NCI-H510A treated with DMSO at 0.1 percent for 48 hours (cell line): ENCODE data around the gene TIGD3.

Experiments
- DNase-seq: peaks from one replicate; lab custom pipeline; 2025; lab: John Stamatoyannopoulos, UW

TIGD3 gene, protein sequence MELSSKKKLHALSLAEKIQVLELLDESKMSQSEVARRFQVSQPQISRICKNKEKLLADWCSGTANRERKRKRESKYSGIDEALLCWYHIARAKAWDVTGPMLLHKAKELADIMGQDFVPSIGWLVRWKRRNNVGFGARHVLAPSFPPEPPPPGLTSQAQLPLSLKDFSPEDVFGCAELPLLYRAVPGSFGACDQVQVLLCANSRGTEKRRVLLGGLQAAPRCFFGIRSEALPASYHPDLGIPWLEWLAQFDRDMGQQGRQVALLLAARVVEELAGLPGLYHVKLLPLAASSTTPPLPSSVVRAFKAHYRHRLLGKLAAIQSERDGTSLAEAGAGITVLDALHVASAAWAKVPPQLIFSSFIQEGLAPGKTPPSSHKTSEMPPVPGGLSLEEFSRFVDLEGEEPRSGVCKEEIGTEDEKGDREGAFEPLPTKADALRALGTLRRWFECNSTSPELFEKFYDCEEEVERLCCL

DNA sequence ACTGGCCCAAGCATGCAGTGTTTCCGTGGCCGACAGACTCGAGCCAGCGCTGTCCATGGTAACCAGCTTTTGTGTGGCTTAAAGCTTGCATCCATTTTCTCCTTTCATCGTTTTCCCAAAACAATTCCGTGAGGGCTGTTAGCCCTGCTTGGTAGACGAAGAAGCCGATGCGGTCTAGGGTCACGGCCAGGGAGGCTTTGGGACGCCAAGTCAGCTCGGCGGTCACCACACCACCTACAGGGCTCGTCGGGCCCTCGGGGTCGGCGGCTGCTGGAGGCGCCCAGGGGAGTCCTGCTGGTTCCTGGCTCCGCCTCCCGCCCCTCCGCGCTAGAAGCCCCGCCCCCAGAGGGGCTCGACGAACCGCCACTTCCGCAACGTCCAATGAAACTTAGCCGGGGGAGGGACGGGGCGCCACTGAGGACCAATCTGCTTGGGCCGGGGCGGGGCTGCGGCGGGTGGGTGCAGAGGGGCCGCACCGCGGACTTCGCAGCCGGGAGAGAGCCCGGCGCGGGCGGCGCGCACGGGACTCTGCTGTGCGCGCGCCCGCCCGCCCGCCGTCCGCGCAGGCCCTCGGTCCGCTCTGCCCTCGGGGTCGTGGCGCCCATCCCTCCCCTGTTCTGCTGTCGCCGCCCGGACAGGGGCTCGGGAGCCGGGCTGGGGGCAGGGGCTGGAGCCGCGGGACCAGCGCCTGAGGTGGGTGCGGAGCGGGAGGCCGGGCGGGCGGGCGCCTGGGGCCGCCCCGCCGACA lies at the start of gene TIGD3:
TIGD3 (plus strand) TSS at position 487 of the 748 bp plus-strand sequence. CDS start 1,058 bp downstream, outside the sequence.
- DNase-seq, result peak; percentile 98

GRCh38 chr11:65305501-65306268 lies 48.9 kb upstream of the TIGD3 start:
- no peak for DNase-seq

DNA sequence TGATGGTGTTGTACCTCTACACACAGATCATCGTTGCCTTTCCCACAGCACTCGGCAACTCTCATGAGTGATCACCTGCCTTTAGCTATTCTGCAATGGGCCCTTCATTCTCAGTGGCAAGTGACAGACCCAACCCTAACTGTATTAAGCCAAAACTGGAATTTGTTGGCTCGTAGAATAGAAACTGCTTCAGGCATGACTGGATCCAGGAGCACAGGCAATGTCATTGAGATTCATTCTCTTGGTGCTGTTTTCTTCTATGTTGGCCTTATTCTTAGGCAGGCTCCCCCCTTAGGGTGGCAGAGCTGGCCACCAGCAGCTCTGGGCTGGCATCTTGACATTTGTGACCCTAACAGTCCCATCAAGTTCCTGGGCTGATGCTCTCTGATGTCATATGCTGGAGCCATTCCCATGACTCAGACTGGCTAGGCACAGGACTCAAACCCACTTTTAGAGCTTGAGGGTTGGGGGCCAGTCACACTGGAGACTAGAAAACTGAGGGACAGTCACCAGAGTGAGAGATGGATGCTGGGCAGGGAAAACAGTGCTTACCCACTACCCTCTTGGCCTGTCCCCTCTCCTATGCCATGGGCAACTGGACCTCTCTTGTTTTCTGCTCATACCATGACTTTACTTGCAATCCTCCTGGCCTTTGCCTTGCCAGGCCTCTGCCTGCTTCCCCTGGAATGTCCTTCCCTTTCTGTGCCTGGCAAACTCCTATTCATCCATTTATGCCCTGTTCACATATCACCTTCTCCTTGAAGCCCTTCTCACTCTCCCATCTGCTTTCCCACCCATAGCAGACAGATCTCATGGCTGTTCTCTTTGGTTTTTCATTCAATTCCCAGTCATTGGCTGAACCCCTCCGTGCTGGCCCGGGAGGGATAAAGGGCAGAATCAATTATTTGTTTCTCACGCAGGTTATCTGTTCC lies 47.0 kb upstream of the TIGD3 start:
- no peak for DNase-seq

- DNase-seq, result no peak
These were observed 46.2 kb upstream of the TIGD3 start for GRCh38 chr11:65308281-65308891.

DNA sequence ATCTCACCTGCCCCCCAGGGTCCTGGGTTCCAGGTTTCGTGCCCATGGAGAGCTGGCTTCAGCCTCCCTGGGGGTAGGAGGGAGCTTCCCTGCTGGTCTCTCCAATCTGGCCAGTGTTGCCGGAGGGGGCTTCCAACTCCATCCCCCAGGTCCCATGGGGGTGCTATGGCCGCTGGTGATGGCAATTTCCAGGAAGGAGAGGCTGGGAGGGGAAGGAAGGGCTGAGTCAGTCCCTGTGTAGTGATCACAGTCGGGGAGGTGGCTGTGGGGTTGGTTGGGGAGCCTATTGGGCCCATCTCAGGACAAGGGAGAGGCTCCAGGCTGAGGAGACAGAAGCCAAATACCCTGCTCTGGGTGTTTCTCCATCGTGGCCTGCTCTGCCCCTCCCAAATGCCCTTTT lies 45.5 kb upstream of the TIGD3 start:
- no peak for DNase-seq

DNA sequence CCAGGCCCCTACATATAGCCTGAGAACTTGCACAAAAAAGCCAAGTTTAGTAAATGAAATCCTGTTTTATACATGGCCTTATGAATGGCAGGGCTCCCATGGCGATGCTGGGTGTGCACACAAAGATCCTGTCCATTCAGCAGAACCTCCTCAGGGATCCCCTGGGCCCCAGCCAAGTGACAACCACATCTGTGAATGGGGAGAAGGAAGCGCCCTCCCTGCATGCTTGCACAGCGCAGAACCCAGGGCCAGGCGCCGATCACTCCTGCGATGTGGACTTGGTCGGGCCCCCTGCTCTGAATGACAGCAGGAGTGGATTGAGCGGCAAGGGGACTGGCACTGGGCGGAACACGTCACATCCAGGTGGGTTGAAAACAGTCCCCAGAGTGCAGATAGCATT lies 44.3 kb upstream of the TIGD3 start:
- DNase-seq, result no peak

- DNase-seq, result no peak
These were observed 43.8 kb upstream of the TIGD3 start for GRCh38 chr11:65310736-65311135.

GRCh38 chr11:65311170-65311678 lies 43.3 kb upstream of the TIGD3 start:
- DNase-seq, result no peak

GRCh38 chr11:65314501-65315203 lies 39.9 kb upstream of the TIGD3 start, which contains the start of gene CDC42EP2:
CDC42EP2 (plus strand) TSS chr11:65314866; CDS start chr11:65320899, 6,033 bp downstream.
- DNase-seq, result peak; percentile 70

- peak; percentile 76 for DNase-seq
These were observed 39.2 kb upstream of the TIGD3 start for GRCh38 chr11:65315204-65315865.

DNA sequence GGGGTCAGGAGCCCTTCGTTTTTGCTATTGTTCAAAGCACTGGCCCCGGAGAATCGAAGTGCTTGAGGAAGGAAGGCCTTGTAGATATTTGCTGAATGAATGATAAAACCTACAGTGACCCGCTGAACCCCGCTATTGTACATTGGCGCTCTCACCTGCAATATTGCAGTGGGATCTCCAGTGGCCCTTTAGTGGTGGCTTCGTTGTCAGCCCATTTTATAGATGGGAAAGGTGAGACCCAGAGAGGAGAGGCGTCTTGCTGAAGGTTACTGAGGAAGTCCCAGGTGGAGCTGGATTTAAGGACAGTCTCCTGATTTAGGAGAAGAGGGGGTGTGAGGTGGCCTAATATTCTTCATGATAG lies 38.7 kb upstream of the TIGD3 start:
- no peak for DNase-seq

DNA sequence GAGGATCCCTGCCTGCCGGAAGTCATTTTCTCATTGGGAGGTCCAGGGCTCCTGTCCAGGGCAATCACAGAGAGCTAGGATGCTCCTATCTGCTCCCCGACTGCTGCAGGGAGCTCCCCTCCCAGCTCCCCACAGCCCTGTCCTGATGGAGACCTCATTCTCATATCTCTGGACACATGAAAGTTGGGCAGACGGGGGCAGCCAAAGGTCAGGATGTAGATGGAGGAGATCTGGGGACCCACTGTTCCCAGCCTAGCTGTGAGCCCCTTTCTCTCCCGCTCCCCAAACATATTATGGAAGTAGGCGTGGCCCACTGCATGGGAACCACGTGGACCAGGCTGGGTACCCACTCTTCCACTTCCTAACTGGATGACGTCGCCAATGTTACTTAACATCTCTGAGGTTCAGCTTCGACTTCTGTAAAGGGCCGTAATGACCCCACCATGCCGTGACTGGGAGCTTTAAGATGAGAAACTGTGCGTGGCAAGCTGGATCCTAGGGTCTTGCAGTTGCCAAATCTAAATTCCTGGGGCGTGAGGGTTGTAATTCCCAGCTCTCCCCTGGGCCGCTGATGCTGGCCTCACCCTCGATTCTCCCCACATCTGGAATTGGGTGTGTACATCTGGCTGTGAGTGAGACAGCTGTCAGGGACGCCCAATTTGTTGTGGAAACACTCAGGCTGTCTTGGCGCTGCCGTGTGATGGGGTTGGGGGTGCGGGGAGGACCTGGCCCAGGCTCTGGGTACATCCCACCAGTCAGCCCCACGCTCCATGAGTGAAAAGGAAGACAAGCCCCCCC lies 38.1 kb upstream of the TIGD3 start:
- DNase-seq, result no peak

GRCh38 chr11:65317025-65317786 lies 37.3 kb upstream of the TIGD3 start:
- peak; percentile 24 for DNase-seq

DNA sequence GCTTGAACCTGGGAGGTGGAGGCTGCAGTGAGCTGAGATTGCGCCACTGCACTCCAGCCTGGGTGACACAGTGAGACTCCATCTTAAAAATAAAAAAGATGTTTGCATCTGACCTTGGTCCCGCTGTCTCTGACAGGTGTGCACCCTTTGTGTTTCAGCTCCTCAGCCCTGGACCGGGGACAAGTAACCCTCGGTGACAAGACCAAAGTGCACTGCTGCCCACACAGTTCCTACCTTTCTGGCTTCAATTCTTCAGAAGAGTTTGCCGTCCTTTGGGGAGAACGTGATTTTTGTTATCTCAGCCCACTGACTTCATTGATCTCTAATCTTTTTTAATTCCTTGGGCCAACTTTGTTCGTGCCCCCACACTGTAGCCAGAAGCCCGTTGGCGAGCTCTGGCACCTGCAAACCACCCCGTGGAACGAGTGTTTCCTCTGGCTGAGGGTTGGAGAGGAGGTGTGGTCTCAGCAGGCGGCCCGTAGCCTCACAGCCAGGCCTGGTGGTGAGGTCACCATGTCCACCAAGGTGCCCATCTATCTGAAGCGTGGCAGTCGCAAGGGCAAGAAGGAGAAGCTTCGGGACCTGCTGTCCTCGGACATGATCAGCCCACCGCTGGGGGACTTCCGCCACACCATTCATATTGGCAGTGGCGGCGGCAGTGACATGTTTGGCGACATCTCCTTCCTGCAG lies 34.0 kb upstream of the TIGD3 start:
- DNase-seq, result no peak

GRCh38 chr11:65321076-65321475 lies 33.5 kb upstream of the TIGD3 start:
- no peak for DNase-seq

- no peak for DNase-seq
These were observed 32.6 kb upstream of the TIGD3 start for GRCh38 chr11:65321828-65322485.

- no peak for DNase-seq
These were observed 30.7 kb upstream of the TIGD3 start for GRCh38 chr11:65323813-65324212.
